Chondrocyte (in vitro differentiated cells): ENCODE measurements around the gene LHFPL6. TPM values are rescaled to one million over a fixed set of nuclear protein-coding genes. Genes with fewer than 3 reads are reported as not detected.

Experiments used
- DNase-seq: peaks from one replicate; pipeline ENCODE4 v3.0.0; 2021; ENCODE audit warnings: mixed read lengths, low spot score
- H3K27ac Mint-ChIP-seq: one replicate; pipeline ENCODE4 v1.8.0; 2021; ENCODE audit warnings: mild to moderate bottlenecking, moderate library complexity, mixed read lengths; ENCODE audit not compliant: unreplicated experiment
- H3K27me3 Mint-ChIP-seq: 2 replicates; pipeline ENCODE4 v1.8.0; 2021; ENCODE audit warnings: low read depth, mixed read lengths
- H3K36me3 Mint-ChIP-seq: 2 replicates; pipeline ENCODE4 v1.8.0; 2021; ENCODE audit warnings: low read depth, mixed read lengths
- H3K4me1 Mint-ChIP-seq: 2 replicates; pipeline ENCODE4 v1.8.0; 2021; ENCODE audit warnings: low read depth, mild to moderate bottlenecking, mixed read lengths
- H3K4me3 Mint-ChIP-seq: one replicate; pipeline ENCODE4 v1.8.0; 2021; ENCODE audit warnings: mild to moderate bottlenecking, moderate library complexity, mixed read lengths; ENCODE audit not compliant: unreplicated experiment
- H3K9me3 Mint-ChIP-seq: 2 replicates; pipeline ENCODE4 v1.8.0; 2021; ENCODE audit warnings: low read depth, mixed read lengths
- CTCF ChIP-seq: fragments of 200-600 bp; sonication (generic); IDR thresholded peaks from 2 replicates; pipeline ENCODE4 v1.5.0; 2021; ENCODE audit warnings: antibody characterized with exemption, mild to moderate bottlenecking, moderate library complexity
- total RNA-seq: library from RNA; stranded (reverse); gene quantifications from 3 replicates; pipeline ENCODE4 v1.2.1, GENCODE V29; 2021

The LHFPL6 gene
- total RNA-seq, 1 donor from 2014 or later = 101 TPM

- no peak overlapping the region for H3K27ac Mint-ChIP-seq
- H3K4me1 Mint-ChIP-seq = no peaks in the 10 kb centered on the region
- H3K36me3 Mint-ChIP-seq = no peaks in the 10 kb centered on the region
- H3K9me3 Mint-ChIP-seq = no peaks in the 10 kb centered on the region
- no peaks in the 10 kb centered on the region for H3K27me3 Mint-ChIP-seq
- H3K4me3 Mint-ChIP-seq = no peak overlapping the region
- no peak for DNase-seq
- peak; percentile 97 for TF ChIP-seq CTCF
Measured at GRCh38 chr13:39612023-39612637, 9.1 kb upstream of the LHFPL6 start.

GRCh38 chr13:39607876-39608275, 4.9 kb upstream of the LHFPL6 start:
- Mint-ChIP-seq H3K9me3 (no peaks in the 10 kb centered on the region), H3K36me3 (no peaks in the 10 kb centered on the region), H3K4me1 (peaks cover 9% of the 10 kb centered on the region), H3K4me3 (no peak overlapping the region), H3K27ac (no peak overlapping the region), H3K27me3 (no peaks in the 10 kb centered on the region)
- no peak for DNase-seq
- no peak for TF ChIP-seq CTCF

- Mint-ChIP-seq H3K27me3 (no peaks in the 10 kb centered on the region), H3K36me3 (peaks cover 2% of the 10 kb centered on the region), H3K4me3 (no peak overlapping the region), H3K9me3 (no peaks in the 10 kb centered on the region), H3K27ac (no peak overlapping the region), H3K4me1 (peaks cover 24% of the 10 kb centered on the region)
- TF ChIP-seq CTCF = no peak
- DNase-seq = no peak
Measured at GRCh38 chr13:39605677-39606320, 2.8 kb upstream of the LHFPL6 start.

DNA sequence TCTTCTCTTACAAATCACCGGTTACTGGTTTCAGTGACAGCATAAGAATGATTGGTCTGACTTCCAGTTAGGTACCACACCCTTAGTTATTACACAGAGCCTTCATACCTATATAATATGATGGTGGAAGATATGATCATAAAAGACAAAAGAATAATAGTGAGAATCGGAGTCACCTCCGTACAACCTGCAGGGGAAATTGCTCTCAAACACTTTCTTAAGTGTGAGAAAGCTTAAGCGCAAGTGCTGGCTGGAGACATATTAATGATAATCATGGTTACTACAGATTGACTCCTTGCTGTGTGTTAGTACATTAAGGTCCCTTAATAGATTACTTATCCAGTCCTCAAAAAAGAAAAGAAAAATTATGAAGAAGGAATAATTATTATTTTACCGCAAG, 1.8 kb upstream of the LHFPL6 start:
- Mint-ChIP-seq H3K9me3 (no peaks in the 10 kb centered on the region), H3K36me3 (peaks cover 4% of the 10 kb centered on the region), H3K4me1 (peaks cover 35% of the 10 kb centered on the region), H3K4me3 (no peak overlapping the region), H3K27me3 (no peaks in the 10 kb centered on the region), H3K27ac (no peak overlapping the region)
- DNase-seq = no peak
- TF ChIP-seq CTCF = no peak

- TF ChIP-seq CTCF = no peak
- Mint-ChIP-seq H3K4me3 (peak overlapping the region; percentile 92), H3K27me3 (no peaks in the 10 kb centered on the region), H3K27ac (peak overlapping the region; percentile 96), H3K36me3 (peaks cover 4% of the 10 kb centered on the region), H3K4me1 (peaks cover 47% of the 10 kb centered on the region), H3K9me3 (no peaks in the 10 kb centered on the region)
- no peak for DNase-seq
Measured at GRCh38 chr13:39603424-39603947, 493 bp upstream of the LHFPL6 start.
